ENCODE measurements around the gene SNX1.

GRCh38 chr15:64156652-64157331 lies 61.0 kb downstream of the SNX1 start:
- no peak for TF ChIP-seq TAF1 (IDR thresholded peaks at IDR 0.05; ENCODE audit: borderline replicate concordance, low read depth, low read length)
- TF ChIP-seq FOS (IDR thresholded peaks at IDR 0.05; ENCODE audit: borderline replicate concordance, extremely low read depth, insufficient read length), result no peak
- no peak for TF ChIP-seq EGR1 (IDR thresholded peaks at IDR 0.05; ENCODE audit: borderline replicate concordance in 1 of 2, low read depth in 2 of 2, low read length in 2 of 2)

Data from GM12878 (cell line).